Measurements from ENCODE around the gene PDLIM3. TPM values are rescaled to one million over a fixed set of nuclear protein-coding genes. Genes with fewer than 3 reads are reported as not detected.
A peak's percentile ranks its signal among the peaks of the same experiment; 100 is the strongest.

The PDLIM3 gene
- total and polyA plus RNA-seq, 9 of the 15 experiments (the other 6 are each of a cell fraction or from before 2014, with no cell fraction given), result 0.06 TPM; not detected in 8

- TF ChIP-seq ZNF785 (CRISPR knock-in tag; IDR thresholded peaks at IDR 0.05), result no peak
- TF ChIP-seq CREB3L1 (IDR thresholded peaks at IDR 0.05; ENCODE audit: borderline replicate concordance, low read depth), result peak; percentile 30; the same call in 1 of the 2 replicates
- no peak for TF ChIP-seq NR3C1 (CRISPR knock-in tag; IDR thresholded peaks at IDR 0.05)
- TF ChIP-seq VEZF1 (CRISPR knock-in tag; IDR thresholded peaks at IDR 0.05), result peak; percentile 95
- no peak for TF ChIP-seq JUNB (CRISPR knock-in tag; conservative IDR thresholded peaks at IDR 0.05)
- no peak for TF ChIP-seq PBX2 (CRISPR knock-in tag; IDR thresholded peaks at IDR 0.05; ENCODE audit: low read depth)
- TF ChIP-seq PBX2 (tag; conservative IDR thresholded peaks at IDR 0.05; ENCODE audit: low read depth), result no peak
- TF ChIP-seq RBBP5 (IDR thresholded peaks at IDR 0.05; ENCODE audit: borderline replicate concordance, insufficient read depth, low read length, poor library complexity, severe bottlenecking), result peak; percentile 35
- TF ChIP-seq NCOA6 (IDR thresholded peaks at IDR 0.05), result peak; percentile 68; the same call in 1 of the 2 replicates
- peak; percentile 38; the same call in 1 of the 2 replicates for TF ChIP-seq NFIC (IDR thresholded peaks at IDR 0.05)
- peak; percentile 55; the same call in 1 of the 2 replicates for TF ChIP-seq CREB1 (IDR thresholded peaks at IDR 0.05)
- TF ChIP-seq CREB1 (CRISPR knock-in tag; IDR thresholded peaks at IDR 0.05), result no peak
- TF ChIP-seq ZSCAN32 (CRISPR knock-in tag; IDR thresholded peaks at IDR 0.05), result no peak
- TF ChIP-seq NFATC3 (IDR thresholded peaks at IDR 0.05), result no peak
These were observed 63.8 kb downstream of the PDLIM3 start, which contains the start of gene CCDC110 (continued) for GRCh38 chr4:185471235-185472102.

All from K562 (cell line).